Measurements from ENCODE around the gene ADGRB2.

GRCh38 chr1:31717341-31717740 lies 46.8 kb downstream of the ADGRB2 start:
- TF ChIP-seq CTCF (IDR thresholded peaks at IDR 0.05) (no peak), POLR2A (IDR thresholded peaks at IDR 0.05) (no peak), POLR2AphosphoS5 (IDR thresholded peaks at IDR 0.05) (no peak), EP300 (IDR thresholded peaks at IDR 0.05) (no peak)

All from sigmoid colon (tissue), 4 donors.